ENCODE measurements around the gene RAB3C. TPM values are rescaled to one million over a fixed set of nuclear protein-coding genes. Genes with fewer than 3 reads are reported as not detected.

Gene RAB3C
- total and polyA plus RNA-seq, 2 experiments from 2014 or later, result 15.0 to 30.6 TPM

- DNase-seq (ENCODE audit: low spot score), result no peak
- no peak overlapping the region for H3K27ac ChIP-seq (ENCODE audit: low read depth)
- H2AFZ ChIP-seq, result no peak overlapping the region
- no peak overlapping the region for H3K4me2 ChIP-seq
- no peaks in the 10 kb centered on the region for H3F3A ChIP-seq (replicated peaks; ENCODE audit: low read depth)
- ATAC-seq, result no peak
- no peak overlapping the region for H3K4me3 ChIP-seq
- H3K27me3 Mint-ChIP-seq (ENCODE audit: insufficient read depth, low read depth, poor library complexity), result no peaks in the 10 kb centered on the region
- peaks cover 4% of the 10 kb centered on the region; the same call in 1 of the 2 replicates for H3K9me2 ChIP-seq (ENCODE audit: insufficient read depth)
- peaks cover 37% of the 10 kb centered on the region for H3K9me3 Mint-ChIP-seq
- TF ChIP-seq ZNF331 (CRISPR knock-in tag; IDR thresholded peaks at IDR 0.05; ENCODE audit: low read depth) (no peak), CREB1 (CRISPR knock-in tag; IDR thresholded peaks at IDR 0.05; ENCODE audit: low read depth) (no peak), POLR2AphosphoS5 (IDR thresholded peaks at IDR 0.05; ENCODE audit: low read depth) (no peak), CTCF (conservative IDR thresholded peaks at IDR 0.05; ENCODE audit: low read depth in 2 of 2) (no peak), REST (IDR thresholded peaks at IDR 0.05; ENCODE audit: unreplicated experiment) (no peak), ZNF114 (CRISPR knock-in tag; IDR thresholded peaks at IDR 0.05) (no peak), STAT1 (IDR thresholded peaks at IDR 0.05; ENCODE audit: unreplicated experiment) (no peak), EZH2phosphoT487 (IDR thresholded peaks at IDR 0.05; ENCODE audit: unreplicated experiment) (no peak), ZNF462 (CRISPR knock-in tag; IDR thresholded peaks at IDR 0.05) (no peak), NANOG (IDR thresholded peaks at IDR 0.05; ENCODE audit: borderline replicate concordance) (no peak), JUNB (IDR thresholded peaks at IDR 0.05; ENCODE audit: unreplicated experiment) (no peak), EZH2 (IDR thresholded peaks at IDR 0.05; ENCODE audit: low read depth, unreplicated experiment) (no peak)
- TF ChIP-seq, protein P1, sequence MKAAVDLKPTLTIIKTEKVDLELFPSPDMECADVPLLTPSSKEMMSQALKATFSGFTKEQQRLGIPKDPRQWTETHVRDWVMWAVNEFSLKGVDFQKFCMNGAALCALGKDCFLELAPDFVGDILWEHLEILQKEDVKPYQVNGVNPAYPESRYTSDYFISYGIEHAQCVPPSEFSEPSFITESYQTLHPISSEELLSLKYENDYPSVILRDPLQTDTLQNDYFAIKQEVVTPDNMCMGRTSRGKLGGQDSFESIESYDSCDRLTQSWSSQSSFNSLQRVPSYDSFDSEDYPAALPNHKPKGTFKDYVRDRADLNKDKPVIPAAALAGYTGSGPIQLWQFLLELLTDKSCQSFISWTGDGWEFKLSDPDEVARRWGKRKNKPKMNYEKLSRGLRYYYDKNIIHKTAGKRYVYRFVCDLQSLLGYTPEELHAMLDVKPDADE (IDR thresholded peaks at IDR 0.05), result no peak
- peaks cover 7% of the 10 kb centered on the region for H3K36me3 Mint-ChIP-seq (ENCODE audit: low read depth)
- H4K20me1 ChIP-seq (replicated peaks; ENCODE audit: insufficient read depth), result no peaks in the 10 kb centered on the region
- no peaks in the 10 kb centered on the region; the same call in 1 of the 2 replicates for H3K36me3 ChIP-seq (ENCODE audit: insufficient read depth)
- no peak overlapping the region for H3K4me3 Mint-ChIP-seq
- no peaks in the 10 kb centered on the region for H3K79me2 ChIP-seq (replicated peaks; ENCODE audit: insufficient read depth)
- H3K4me1 Mint-ChIP-seq, result no peaks in the 10 kb centered on the region
- H3K27ac Mint-ChIP-seq, result no peak overlapping the region
- H3K27me3 ChIP-seq (ENCODE audit: insufficient read depth), result no peaks in the 10 kb centered on the region
- no peaks in the 10 kb centered on the region for H3K4me1 ChIP-seq (ENCODE audit: insufficient read depth)
Observed at GRCh38 chr5:58571501-58571900, 11.4 kb upstream of the RAB3C start.
